Ecto neural progenitor cell (in vitro differentiated cells): ENCODE results near the gene GLRX.
"Not testable (repeated sequence)": the region's sequence is repeated elsewhere in the genome, so short reads cannot be mapped to it uniquely, and the experiment has no call there.

ENCODE experiments used
- DNase-seq: peaks from one replicate; pipeline ENCODE4 v3.0.0-alpha.2; 2018; ENCODE audit warnings: low spot score

The GLRX gene

GRCh38 chr5:95826949-95827891, 4.7 kb upstream of the GLRX start:
- DNase-seq: no peak

- DNase-seq: no peak
Measured at GRCh38 chr5:95825495-95825894, 3.0 kb upstream of the GLRX start.

GRCh38 chr5:95824747-95825146, 2.2 kb upstream of the GLRX start:
- no peak for DNase-seq

GRCh38 chr5:95823738-95824609, 1.4 kb upstream of the GLRX start:
- no peak for DNase-seq

GRCh38 chr5:95823218-95823737, 752 bp upstream of the GLRX start:
- DNase-seq: no peak

- DNase-seq: peak; percentile 71
Measured at GRCh38 chr5:95822043-95822541, 434 bp downstream of the GLRX start.

- DNase-seq: no peak
Measured at GRCh38 chr5:95821110-95822021, 1.2 kb downstream of the GLRX start.

GRCh38 chr5:95818181-95819147, 4.1 kb downstream of the GLRX start:
- no peak for DNase-seq

GRCh38 chr5:95817430-95817829, 5.1 kb downstream of the GLRX start:
- no peak for DNase-seq

GRCh38 chr5:95816776-95817175, 5.8 kb downstream of the GLRX start:
- no peak for DNase-seq

- no peak for DNase-seq
Measured at GRCh38 chr5:95816341-95816740, 6.2 kb downstream of the GLRX start.

- DNase-seq: no peak
Measured at GRCh38 chr5:95815155-95815729, 7.3 kb downstream of the GLRX start.

- not testable (repeated sequence) for DNase-seq
Measured at GRCh38 chr5:95813035-95813434, 9.5 kb downstream of the GLRX start.

GRCh38 chr5:95812074-95812471, 10.5 kb downstream of the GLRX start:
- no peak for DNase-seq

GRCh38 chr5:95811461-95812073, 11.0 kb downstream of the GLRX start:
- not testable (repeated sequence) for DNase-seq

GRCh38 chr5:95811126-95811423, 11.5 kb downstream of the GLRX start:
- not testable (repeated sequence) for DNase-seq

- no peak for DNase-seq
Measured at GRCh38 chr5:95810305-95811125, 12.0 kb downstream of the GLRX start.

- no peak for DNase-seq
Measured at GRCh38 chr5:95809414-95809960, 13.0 kb downstream of the GLRX start.
